Endothelial cell (in vitro differentiated cells): ENCODE results near the gene CLPX. TPM values are rescaled to one million over a fixed set of nuclear protein-coding genes. Genes with fewer than 3 reads are reported as not detected.
"Not testable (repeated sequence)": the region's sequence is repeated elsewhere in the genome, so short reads cannot be mapped to it uniquely, and the experiment has no call there.

ENCODE experiments used
- DNase-seq: peaks from one replicate; pipeline ENCODE4 v3.0.0; 2021; ENCODE audit warnings: low spot score
- H3K27ac Mint-ChIP-seq: one replicate; pipeline ENCODE4 v1.8.0; 2021; ENCODE audit warnings: mixed read lengths, inconsistent platforms; ENCODE audit not compliant: unreplicated experiment
- H3K27me3 Mint-ChIP-seq: one replicate; pipeline ENCODE4 v1.8.0; 2021; ENCODE audit warnings: mild to moderate bottlenecking, moderate library complexity, mixed read lengths, inconsistent platforms; ENCODE audit not compliant: unreplicated experiment
- H3K36me3 Mint-ChIP-seq: one replicate; pipeline ENCODE4 v1.8.0; 2021; ENCODE audit warnings: mild to moderate bottlenecking, low read depth, mixed read lengths, inconsistent platforms; ENCODE audit not compliant: unreplicated experiment
- H3K4me1 Mint-ChIP-seq: one replicate; pipeline ENCODE4 v1.8.0; 2021; ENCODE audit warnings: mild to moderate bottlenecking, mixed read lengths, inconsistent platforms; ENCODE audit not compliant: unreplicated experiment
- H3K4me3 Mint-ChIP-seq: one replicate; pipeline ENCODE4 v1.8.0; 2021; ENCODE audit warnings: mild to moderate bottlenecking, mixed read lengths, inconsistent platforms; ENCODE audit not compliant: unreplicated experiment
- H3K9me3 Mint-ChIP-seq: one replicate; pipeline ENCODE4 v1.8.0; 2021; ENCODE audit warnings: mixed read lengths, inconsistent platforms; ENCODE audit not compliant: unreplicated experiment
- CTCF ChIP-seq: fragments of 200-600 bp; sonication (generic); IDR thresholded peaks from one replicate; pipeline ENCODE4 v1.5.0; 2021; ENCODE audit warnings: antibody characterized with exemption; ENCODE audit not compliant: unreplicated experiment
- total RNA-seq: library from RNA; stranded (reverse); fragmentation: NEBNext Ultra II Directional; extraction: Animal tissue kit (Norgen Biotek cat#: 25700); gene quantifications from one replicate; pipeline ENCODE4 v1.2.1, GENCODE V29; 2021; ENCODE audit not compliant: unreplicated experiment

Gene CLPX
- total RNA-seq, 1 donor from 2014 or later, result 52.1 TPM

- Mint-ChIP-seq H3K36me3 (peaks cover 16% of the 10 kb centered on the region), H3K27ac (no peak overlapping the region), H3K27me3 (peaks cover 4% of the 10 kb centered on the region), H3K4me1 (peaks cover 13% of the 10 kb centered on the region), H3K9me3 (no peaks in the 10 kb centered on the region), H3K4me3 (peak overlapping the region; percentile 80)
- peak; percentile 56 for DNase-seq
- TF ChIP-seq CTCF, result no peak
Measured at GRCh38 chr15:65101891-65102708, 83.0 kb downstream of the CLPX start.

- DNase-seq, result peak; percentile 88
- H3K36me3 Mint-ChIP-seq, result peaks cover 16% of the 10 kb centered on the region
- peaks cover 4% of the 10 kb centered on the region for H3K27me3 Mint-ChIP-seq
- H3K4me1 Mint-ChIP-seq, result peaks cover 13% of the 10 kb centered on the region
- H3K4me3 Mint-ChIP-seq, result peak overlapping the region; percentile 80
- no peak overlapping the region for H3K27ac Mint-ChIP-seq
- no peaks in the 10 kb centered on the region for H3K9me3 Mint-ChIP-seq
- TF ChIP-seq CTCF, result peak; percentile 84
Measured at GRCh38 chr15:65101411-65101890, 83.7 kb downstream of the CLPX start.

DNA sequence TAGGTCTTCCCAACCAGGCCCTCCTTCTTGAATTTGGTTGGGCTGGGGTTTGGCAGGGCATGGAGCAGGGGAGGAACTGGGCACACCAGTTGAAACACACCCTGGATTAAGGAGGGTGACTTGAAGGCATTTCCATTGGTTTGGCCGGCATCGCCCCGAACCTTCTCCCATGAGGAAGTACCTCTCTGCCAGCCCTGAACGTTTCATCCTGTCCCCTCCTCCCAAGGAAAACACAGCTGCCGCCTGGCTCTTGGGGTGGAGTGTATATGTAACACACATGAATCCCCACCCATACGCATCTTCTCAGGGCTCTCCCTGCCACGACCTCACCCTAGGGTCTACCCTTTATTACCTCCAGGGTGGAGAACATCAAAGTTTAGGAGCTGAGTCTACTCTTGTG is 84.7 kb downstream of the CLPX start:
- H3K36me3 Mint-ChIP-seq, result peaks cover 16% of the 10 kb centered on the region
- no peak overlapping the region for H3K4me3 Mint-ChIP-seq

DNA sequence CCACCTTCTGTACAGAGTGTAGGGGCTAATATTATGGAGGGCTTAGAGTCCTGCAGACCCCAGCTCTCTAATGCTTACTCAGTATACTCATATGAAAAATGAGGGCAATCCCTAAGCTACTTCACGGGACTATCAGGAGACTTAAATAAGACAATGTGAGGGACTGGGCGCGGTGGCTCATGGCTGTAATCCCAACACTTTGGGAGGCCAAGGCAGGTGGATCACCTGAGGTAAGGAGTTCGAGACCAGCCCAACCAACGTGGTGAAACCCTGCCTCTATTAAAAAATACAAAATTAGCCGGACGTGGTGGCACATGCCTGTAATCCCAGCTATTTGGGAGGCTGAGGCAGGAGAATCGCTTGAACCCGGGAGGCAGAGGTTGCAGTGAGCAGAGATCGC is 85.3 kb downstream of the CLPX start:
- not testable (repeated sequence) for H3K4me1 Mint-ChIP-seq, H3K9me3 Mint-ChIP-seq, DNase-seq, H3K4me3 Mint-ChIP-seq, H3K27me3 Mint-ChIP-seq, H3K27ac Mint-ChIP-seq
- peaks cover 16% of the 10 kb centered on the region for H3K36me3 Mint-ChIP-seq

More for the DNA sequence above, 84.7 kb downstream of the CLPX start:
- Mint-ChIP-seq H3K27ac (no peak overlapping the region), H3K9me3 (no peaks in the 10 kb centered on the region), H3K4me1 (peaks cover 8% of the 10 kb centered on the region), H3K27me3 (peaks cover 4% of the 10 kb centered on the region)
- no peak for DNase-seq
- TF ChIP-seq CTCF, result no peak

DNA sequence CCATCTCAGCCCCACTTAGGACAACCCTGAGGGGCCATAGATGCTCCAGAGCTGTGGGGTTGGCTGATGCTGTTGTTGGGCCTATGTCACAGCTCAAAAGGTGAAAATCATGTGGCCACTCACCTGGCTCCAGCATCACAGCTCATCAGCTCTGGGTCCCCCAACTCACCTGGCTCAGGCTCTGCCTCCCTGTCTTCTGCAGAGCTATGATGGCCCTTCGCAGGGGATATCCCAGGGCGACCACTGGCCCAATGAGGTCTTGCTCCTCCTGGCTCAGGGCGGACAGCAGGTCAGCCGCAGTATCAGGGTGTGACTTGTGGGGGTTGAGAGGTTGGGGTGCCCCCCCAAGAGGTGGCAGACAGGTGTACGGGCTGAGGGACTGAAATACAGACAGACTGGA is 85.8 kb downstream of the CLPX start:
- TF ChIP-seq CTCF, result no peak
- Mint-ChIP-seq H3K4me1 (peaks cover 8% of the 10 kb centered on the region), H3K36me3 (peaks cover 16% of the 10 kb centered on the region), H3K27me3 (peaks cover 4% of the 10 kb centered on the region), H3K9me3 (no peaks in the 10 kb centered on the region), H3K27ac (no peak overlapping the region), H3K4me3 (no peak overlapping the region)
- no peak for DNase-seq

Other genes with a start within 250 kb of the CLPX start
- gene SPG21, start 195.4 kb downstream of the CLPX start, total RNA-seq, result 59.9 TPM
- 10.6 TPM for gene MTFMT, start 155.7 kb downstream of the CLPX start, total RNA-seq
- gene SLC51B, start 140.0 kb downstream of the CLPX start, total RNA-seq, result not detected
- gene RASL12, start 117.4 kb downstream of the CLPX start, total RNA-seq, result 0.69 TPM
- not detected for gene KBTBD13, start 108.6 kb downstream of the CLPX start, total RNA-seq
- gene UBAP1L, start 70.1 kb downstream of the CLPX start, total RNA-seq, result 1.8 TPM
- gene PDCD7, start 51.5 kb downstream of the CLPX start, total RNA-seq, result 19.3 TPM
- gene CILP, start 26.1 kb upstream of the CLPX start, total RNA-seq, result not detected
- gene PARP16, start 101.5 kb upstream of the CLPX start, total RNA-seq, result 2.8 TPM
- gene RNU5A-1, start 110.7 kb upstream of the CLPX start, total RNA-seq, result not detected
- gene RNU5B-1, start 119.3 kb upstream of the CLPX start, total RNA-seq, result not detected
- 538 TPM for gene IGDCC3, start 192.7 kb upstream of the CLPX start, total RNA-seq
- 4.2 TPM for gene IGDCC4, start 237.6 kb upstream of the CLPX start, total RNA-seq